HepG2 (cell line): Measurements from ENCODE around the gene CMAS. TPM values are rescaled to one million over a fixed set of nuclear protein-coding genes. Genes with fewer than 3 reads are reported as not detected.

ENCODE experiments used
- ARID5B ChIP-seq: IDR thresholded peaks from 2 replicates; pipeline ENCODE4 v1.4.0; 2020; ENCODE audit warnings: mild to moderate bottlenecking, missing genetic modification reagents
- ATF7 ChIP-seq, 2 experiments: fragments of 450-650 bp in 1 of 2; sonication (generic) in 1 of 2; formaldehyde crosslinking in 1 of 2; IDR thresholded peaks; 2 replicates each; pipeline versions ENCODE4 v1.4.0 to v1.6.1; 2016 to 2020; ENCODE audit warnings: antibody characterized with exemption in 1 of 2, mild to moderate bottlenecking in 1 of 2, missing genetic modification reagents in 1 of 2
- GATA4 ChIP-seq: sonication (generic); IDR thresholded peaks from 2 replicates; pipeline ENCODE4 v1.6.1; 2016; ENCODE audit warnings: antibody characterized with exemption, low read depth, borderline replicate concordance
- HHEX ChIP-seq: IDR thresholded peaks from 2 replicates; pipeline ENCODE4 v1.6.1; 2016; ENCODE audit warnings: control low read depth
- NCOA1 ChIP-seq: sonication (generic); formaldehyde crosslinking; IDR thresholded peaks from 2 replicates; pipeline ENCODE4 v1.9.0; 2021; ENCODE audit warnings: missing genetic modification reagents
- ONECUT2 ChIP-seq: sonication (generic); formaldehyde crosslinking; IDR thresholded peaks from 2 replicates; pipeline ENCODE4 v1.4.0; 2020; ENCODE audit warnings: missing genetic modification reagents
- SALL1 ChIP-seq: sonication (generic); formaldehyde crosslinking; IDR thresholded peaks from 2 replicates; pipeline ENCODE4 v1.8.0; 2022; ENCODE audit warnings: mild to moderate bottlenecking, missing genetic modification reagents
- TRAFD1 ChIP-seq: sonication (generic); formaldehyde crosslinking; IDR thresholded peaks from 2 replicates; pipeline ENCODE4 v1.5.1; 2020; ENCODE audit warnings: missing genetic modification reagents, mild to moderate bottlenecking, borderline replicate concordance
- ZFAT ChIP-seq: sonication (generic); formaldehyde crosslinking; conservative IDR thresholded peaks from 2 replicates; pipeline ENCODE4 v1.8.1; 2023; ENCODE audit warnings: missing genetic modification reagents, inconsistent platforms
- ZNF10 ChIP-seq: sonication (generic); formaldehyde crosslinking; IDR thresholded peaks from 2 replicates; pipeline ENCODE4 v1.4.0; 2020; ENCODE audit warnings: mild to moderate bottlenecking, low read depth, missing genetic modification reagents, borderline replicate concordance
- ZNF34 ChIP-seq: sonication (generic); formaldehyde crosslinking; IDR thresholded peaks from 2 replicates; pipeline ENCODE4 v1.4.0; 2020; ENCODE audit warnings: mild to moderate bottlenecking, missing genetic modification reagents, borderline replicate concordance
- ZNF354B ChIP-seq: sonication (generic); formaldehyde crosslinking; IDR thresholded peaks from 2 replicates; pipeline ENCODE4 v1.8.0; 2022; ENCODE audit warnings: mild to moderate bottlenecking, missing genetic modification reagents
- ZNF407 ChIP-seq: sonication (generic); formaldehyde crosslinking; IDR thresholded peaks from one replicate; pipeline ENCODE4 v1.5.1; 2020; ENCODE audit warnings: mild to moderate bottlenecking, missing genetic modification reagents; ENCODE audit errors: not compliant biosample characterization
- ZNF558 ChIP-seq: sonication (generic); formaldehyde crosslinking; IDR thresholded peaks from 2 replicates; pipeline ENCODE4 v1.9.0; 2022; ENCODE audit warnings: mild to moderate bottlenecking, missing genetic modification reagents, borderline replicate concordance
- polyA plus RNA-seq, 8 experiments: library from polyadenylated mRNA; depleted of rRNA in 3 of 8; stranded (reverse) in 7 of 8; unstranded in 1 of 8; fragments of >200 nt; fragmentation: Illumina TruSeq in 4 of 8; extraction: Trizol in 4 of 8; gene quantifications; 2 replicates each; pipeline versions ENCODE4 v1.2.1 to v1.2.3, GENCODE V29; 2011 to 2016; ENCODE audit warnings: low read depth in 4 of 8, missing spikeins in 1 of 8, mixed read lengths in 1 of 8; ENCODE audit not compliant: insufficient read depth in 1 of 8
- total RNA-seq, 5 experiments: library from RNA; depleted of rRNA; stranded (reverse); fragments of >200 nt; fragmentation: Illumina TruSeq; extraction: Trizol; gene quantifications; 2 replicates each; pipeline ENCODE4 v1.2.3, GENCODE V29; 2016; ENCODE audit warnings: low read depth in 1 of 5

CMAS gene
- total and polyA plus RNA-seq, 2 of the 13 experiments (the other 11 are each of a cell fraction or from before 2014, with no cell fraction given) = 14.0 to 21.3 TPM

GRCh38 chr12:22046090-22046967 is at the start of gene CMAS (continued):
- TF ChIP-seq ARID5B (CRISPR knock-in tag) (0 out of 2 replicates have a peak, but pooled peaks have one; percentile 38), ZFAT (CRISPR knock-in tag) (no peak), ZNF354B (no peak), SALL1 (peak; percentile 41; the same call in 1 of the 2 replicates), NCOA1 (CRISPR knock-in tag) (peak; percentile 85), HHEX (no peak), ZNF10 (no peak), ONECUT2 (no peak), TRAFD1 (CRISPR knock-in tag) (no peak), GATA4 (no peak), ATF7 (IDR thresholded peaks at IDR 0.05) (no peak), ATF7 (CRISPR knock-in tag; IDR thresholded peaks at IDR 0.05) (no peak), ZNF407 (CRISPR knock-in tag) (peak; percentile 68), ZNF34 (no peak), ZNF558 (CRISPR knock-in tag) (peak; percentile 40; the same call in 1 of the 2 replicates)
